IMR-90 (cell line): Measurements from ENCODE around the gene ALPK3. TPM values are rescaled to one million over a fixed set of nuclear protein-coding genes. Genes with fewer than 3 reads are reported as not detected.

ENCODE experiments used
- ATAC-seq: fragments of 200-7000 bp; cut with Tn5 transposase; 2 replicates; pipeline ENCODE4 v1.9.1; 2020; ENCODE audit warnings: low read depth, mild to moderate bottlenecking, moderate library complexity
- BruUV-seq: library from RNA; stranded (reverse); fragments of 400-500 nt; replicated peaks from 2 replicates; lab custom pipeline; 2021; lab: Mats Ljungman, UMichigan
- CTCF ChIA-PET: fragments of 300-600 bp; formaldehyde crosslinking; extraction: SDS; loops from one replicate; lab custom pipeline; 2021; ENCODE audit warnings: antibody characterized with exemption; lab: Yijun Ruan, JAX
- POLR2A ChIA-PET: fragments of 300-600 bp; sonication (Branson Sonifier 250); formaldehyde crosslinking; loops from one replicate; lab custom pipeline; 2022; ENCODE audit warnings: antibody characterized with exemption; ENCODE audit not compliant: unreplicated experiment; lab: Charles Lee
- DNase-seq: peaks from one replicate; pipeline ENCODE4 v3.0.0; 2013
- H2AFZ ChIP-seq: replicated peaks from 2 replicates; pipeline ENCODE3; 2013; ENCODE audit warnings: low read length, mild to moderate bottlenecking; ENCODE audit not compliant: poor library complexity
- H2AK5ac ChIP-seq: 2 replicates; pipeline ENCODE4 v1.6.1; 2013; ENCODE audit warnings: low read depth, low read length, inconsistent platforms
- H2AK9ac ChIP-seq: replicated peaks from 2 replicates; pipeline ENCODE3; 2013; ENCODE audit warnings: mild to moderate bottlenecking, low read depth, low read length, moderate library complexity; ENCODE audit not compliant: poor library complexity
- H2BK120ac ChIP-seq: 2 replicates; pipeline ENCODE4 v1.6.1; 2013; ENCODE audit warnings: low read depth, low read length, inconsistent platforms
- H2BK15ac ChIP-seq: 3 replicates; pipeline ENCODE4 v1.6.1; 2013; ENCODE audit warnings: low read depth, low read length, inconsistent platforms
- H2BK20ac ChIP-seq: 2 replicates; pipeline ENCODE4 v1.6.1; 2013; ENCODE audit warnings: low read depth, mild to moderate bottlenecking, inconsistent platforms, low read length, moderate library complexity
- H2BK5ac ChIP-seq: 2 replicates; pipeline ENCODE4 v1.6.1; 2013; ENCODE audit warnings: mild to moderate bottlenecking, low read depth, low read length, inconsistent platforms; ENCODE audit not compliant: poor library complexity, severe bottlenecking
- H3K14ac ChIP-seq: replicated peaks from 2 replicates; pipeline ENCODE4 v1.6.1; 2013; ENCODE audit warnings: low read depth, low read length, inconsistent platforms
- H3K18ac ChIP-seq: 2 replicates; pipeline ENCODE4 v1.6.1; 2013; ENCODE audit warnings: low read depth, low read length, control low read depth
- H3K23ac ChIP-seq: 2 replicates; pipeline ENCODE4 v1.6.1; 2013; ENCODE audit warnings: low read depth, low read length, inconsistent platforms
- H3K27ac ChIP-seq: 2 replicates; pipeline ENCODE4 v1.5.1; 2013; ENCODE audit warnings: mild to moderate bottlenecking, control low read depth, low read length; ENCODE audit not compliant: insufficient read depth
- H3K27me3 ChIP-seq: 2 replicates; pipeline ENCODE4 v1.6.1; 2013; ENCODE audit warnings: low read length; ENCODE audit not compliant: control insufficient read depth, insufficient read depth
- H3K36me3 ChIP-seq: 2 replicates; pipeline ENCODE4 v1.6.1; 2013; ENCODE audit warnings: low read length, mixed read lengths; ENCODE audit not compliant: control insufficient read depth, insufficient read depth
- H3K4ac ChIP-seq: 2 replicates; pipeline ENCODE4 v1.6.1; 2013; ENCODE audit warnings: low read depth, low read length, inconsistent platforms
- H3K4me1 ChIP-seq: 2 replicates; pipeline ENCODE4 v1.6.1; 2013; ENCODE audit warnings: low read length, mixed read lengths; ENCODE audit not compliant: control insufficient read depth, insufficient read depth
- H3K4me2 ChIP-seq: 2 replicates; pipeline ENCODE4 v1.6.1; 2013; ENCODE audit warnings: low read depth, mild to moderate bottlenecking, control low read depth, low read length, moderate library complexity
- H3K4me3 ChIP-seq: 2 replicates; pipeline ENCODE4 v1.5.1; 2013; ENCODE audit warnings: low read depth, mild to moderate bottlenecking, control low read depth, low read length, moderate library complexity; ENCODE audit not compliant: insufficient read depth
- H3K56ac ChIP-seq: 2 replicates; pipeline ENCODE4 v1.6.1; 2013; ENCODE audit warnings: low read length, inconsistent platforms; ENCODE audit not compliant: insufficient read depth; ENCODE audit errors: extremely low read depth
- H3K79me1 ChIP-seq, 2 experiments: 2 replicates each; pipeline ENCODE4 v1.6.1; 2013; ENCODE audit warnings: low read length in 2 of 2, inconsistent platforms in 1 of 2, low read depth in 1 of 2
- H3K9ac ChIP-seq: 2 replicates; pipeline ENCODE4 v1.6.1; 2013; ENCODE audit warnings: low read depth, low read length, control low read depth
- H3K9me1 ChIP-seq: 2 replicates; pipeline ENCODE4 v1.6.1; 2013; ENCODE audit warnings: low read length, inconsistent platforms; ENCODE audit not compliant: insufficient read depth
- H3K9me3 ChIP-seq: 2 replicates; pipeline ENCODE4 v1.6.1; 2013; ENCODE audit warnings: low read length; ENCODE audit not compliant: control insufficient read depth, insufficient read depth
- H4K20me1 ChIP-seq: 2 replicates; pipeline ENCODE4 v1.6.1; 2013; ENCODE audit warnings: low read length, inconsistent platforms; ENCODE audit not compliant: insufficient read depth
- H4K5ac ChIP-seq: 2 replicates; pipeline ENCODE4 v1.6.1; 2013; ENCODE audit warnings: mild to moderate bottlenecking, low read depth, low read length, control low read depth
- H4K8ac ChIP-seq, 2 experiments: 2 replicates each; pipeline ENCODE4 v1.6.1; 2013; ENCODE audit warnings: low read depth in 2 of 2, low read length in 2 of 2, control low read depth in 1 of 2, inconsistent platforms in 1 of 2
- H4K91ac ChIP-seq: 2 replicates; pipeline ENCODE4 v1.6.1; 2013; ENCODE audit warnings: low read depth, low read length, inconsistent platforms; ENCODE audit not compliant: insufficient read depth
- CEBPB ChIP-seq: IDR thresholded peaks from 2 replicates; pipeline ENCODE4 v1.6.1; 2012; ENCODE audit warnings: low read depth, low read length, improper control_type of control experiment
- CHD1 ChIP-seq: IDR thresholded peaks from 2 replicates; pipeline ENCODE4 v1.6.1; 2012; ENCODE audit warnings: low read depth, low read length, improper control_type of control experiment
- CTCF ChIP-seq: conservative IDR thresholded peaks from 2 replicates; pipeline ENCODE4 v1.5.1; 2012; ENCODE audit warnings: mild to moderate bottlenecking, low read depth, low read length, improper control_type of control experiment
- FOS ChIP-seq: fragments of 150-350 bp; IDR thresholded peaks from 2 replicates; pipeline ENCODE4 v1.6.1; 2016; ENCODE audit warnings: low read depth, low read length
- MAZ ChIP-seq: IDR thresholded peaks from 2 replicates; pipeline ENCODE4 v1.6.1; 2012; ENCODE audit warnings: low read depth, mild to moderate bottlenecking, low read length, improper control_type of control experiment, moderate library complexity, borderline replicate concordance
- NFE2L2 ChIP-seq: fragments of 150-350 bp; IDR thresholded peaks from 2 replicates; pipeline ENCODE4 v1.6.1; 2016; ENCODE audit warnings: low read depth, mild to moderate bottlenecking, low read length
- RCOR1 ChIP-seq: IDR thresholded peaks from 2 replicates; pipeline ENCODE4 v1.6.1; 2012; ENCODE audit warnings: mild to moderate bottlenecking, low read length, improper control_type of control experiment; ENCODE audit not compliant: insufficient replicate concordance
- RFX5 ChIP-seq: IDR thresholded peaks from 2 replicates; pipeline ENCODE4 v1.8.0; 2012; ENCODE audit warnings: low read depth, mild to moderate bottlenecking, low read length, moderate library complexity
- SMC3 ChIP-seq: fragments of 150-350 bp; IDR thresholded peaks from 2 replicates; pipeline ENCODE4 v1.6.1; 2016; ENCODE audit warnings: low read depth, mild to moderate bottlenecking, antibody characterized with exemption, low read length, moderate library complexity
- WGBS, 2 experiments: methylation state at CpG; one replicate each; pipeline versions ENCODE4 v1.1.5 to v1.1.7; 2013; ENCODE audit warnings: missing lambda C conversion rate in 2 of 2; ENCODE audit not compliant: insufficient read length in 1 of 2; ENCODE audit errors: extremely low coverage in 2 of 2; 5-methylcytosine and 5-hydroxymethylcytosine counted together
- dilution Hi-C: fragments of 300-500 bp; cut with HindIII; formaldehyde crosslinking; loops from one replicate; pipeline ENCODE4 v1.14.3; 2018; ENCODE audit warnings: low sequenced_read_pairs; ENCODE audit not compliant: unreplicated experiment
- in situ Hi-C: fragments of 300-500 bp; cut with MboI; formaldehyde crosslinking; loops from 3 replicates; pipeline ENCODE4 v1.14.3; 2019; ENCODE audit warnings: low sequenced_read_pairs, inconsistent platforms, mixed read lengths
- intact Hi-C: fragments of 100-400 bp; cut with micrococcal nuclease; formaldehyde crosslinking; loops from 2 replicates; pipeline ENCODE4 v1.10.0; 2022
- polyA plus RNA-seq, 3 experiments: library from polyadenylated mRNA; depleted of rRNA; stranded (reverse); fragments of >200 nt; gene quantifications; 2 replicates each; pipeline ENCODE4 v1.2.3, GENCODE V29; 2012; ENCODE audit warnings: low replicate concordance in 1 of 3
- total RNA-seq: library from RNA; depleted of rRNA; stranded (reverse); fragments of >200 nt; gene quantifications from 2 replicates; pipeline ENCODE4 v1.2.3, GENCODE V29; 2012
- TF ChIP-seq, protein P1 (sequence below): fragments of 150-350 bp; IDR thresholded peaks from 2 replicates; pipeline ENCODE4 v1.6.1; 2017; ENCODE audit warnings: mild to moderate bottlenecking, antibody characterized with exemption, low read length, low read depth

ALPK3 gene
- total and polyA plus RNA-seq, 2 of the 4 experiments (the other 2 are of a cell fraction) = under 0.01 to 0.26 TPM

DNA sequence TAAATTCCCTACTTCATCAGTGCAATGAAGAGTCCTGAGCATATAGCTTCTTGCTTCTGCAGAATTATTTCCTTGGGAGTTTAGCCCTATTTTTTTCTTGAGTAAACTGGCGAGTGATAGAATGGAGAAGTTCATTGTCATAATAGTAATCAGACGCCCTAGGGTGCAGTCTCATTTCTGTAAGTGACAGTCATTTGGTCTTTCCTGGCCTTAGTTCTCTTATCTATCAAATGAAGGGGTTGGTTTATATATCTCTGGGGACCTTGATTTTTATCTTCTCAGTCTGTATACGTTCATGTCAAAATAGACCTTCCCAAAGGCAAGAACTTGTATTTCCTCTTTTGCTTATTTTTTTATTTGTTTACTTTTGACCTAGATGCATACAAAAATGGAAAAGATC, 9.9 kb upstream of the ALPK3 start:
- Histone ChIP-seq H3K27ac (no peak overlapping the region), H3K9me3 (no peaks in the 10 kb centered on the region), H2AFZ (no peak overlapping the region), H2BK120ac (no peak overlapping the region), H3K4ac (no peak overlapping the region), H2BK20ac (no peak overlapping the region), H3K9ac (no peak overlapping the region), H3K4me2 (no peak overlapping the region), H3K9me1 (peaks cover 8% of the 10 kb centered on the region), H2BK5ac (no peak overlapping the region), H3K18ac (no peak overlapping the region), H3K4me1 (peaks cover 2% of the 10 kb centered on the region), H3K14ac (no peak overlapping the region), H3K4me3 (no peak overlapping the region), H4K20me1 (0 out of 2 replicates have a peak, but pooled peaks cover 8% of the 10 kb centered on the region), H4K91ac (no peak overlapping the region), H3K27me3 (no peaks in the 10 kb centered on the region), H4K5ac (no peak overlapping the region), H3K36me3 (peaks cover 19% of the 10 kb centered on the region), H2AK5ac (no peak overlapping the region), H3K23ac (no peak overlapping the region), H3K56ac (no peak overlapping the region), H4K8ac (no peak overlapping the region), H2AK9ac (no peak overlapping the region), H2BK15ac (no peak overlapping the region), H3K79me1 (no peaks in the 10 kb centered on the region)
- ChIA-PET CTCF (no interaction called here), POLR2A (no interaction called here)
- no peak for TF ChIP-seq CTCF
- no peak for TF ChIP-seq MAZ
- TF ChIP-seq RFX5 = no peak
- no peak for TF ChIP-seq CEBPB
- no peak for TF ChIP-seq RCOR1
- no peak for TF ChIP-seq CHD1
- TF ChIP-seq, protein P1, sequence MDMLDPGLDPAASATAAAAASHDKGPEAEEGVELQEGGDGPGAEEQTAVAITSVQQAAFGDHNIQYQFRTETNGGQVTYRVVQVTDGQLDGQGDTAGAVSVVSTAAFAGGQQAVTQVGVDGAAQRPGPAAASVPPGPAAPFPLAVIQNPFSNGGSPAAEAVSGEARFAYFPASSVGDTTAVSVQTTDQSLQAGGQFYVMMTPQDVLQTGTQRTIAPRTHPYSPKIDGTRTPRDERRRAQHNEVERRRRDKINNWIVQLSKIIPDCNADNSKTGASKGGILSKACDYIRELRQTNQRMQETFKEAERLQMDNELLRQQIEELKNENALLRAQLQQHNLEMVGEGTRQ = no peak
- TF ChIP-seq FOS = no peak
- no peak for TF ChIP-seq NFE2L2
- no peak for TF ChIP-seq SMC3
- no peak for ATAC-seq
- no CpG with 5 or more reads among the region's 3 CpGs for WGBS, 2 experiments
- no TSS peak for BruUV-seq
- dilution Hi-C loops (no loop called here), in situ Hi-C loops (no loop called here), intact Hi-C loops (no loop called here)
- no peak for DNase-seq
